NCI-H460 (cell line): Measurements from ENCODE around the gene APOBEC3B. TPM values are rescaled to one million over a fixed set of nuclear protein-coding genes. Genes with fewer than 3 reads are reported as not detected.
"Not testable (repeated sequence)": the region's sequence is repeated elsewhere in the genome, so short reads cannot be mapped to it uniquely, and the experiment has no call there.

Experiments used
- DNase-seq: peaks from one replicate; pipeline ENCODE4 v3.0.0-alpha.2; 2016; ENCODE audit warnings: low read depth; ENCODE audit errors: extremely low read depth
- total RNA-seq: library from RNA; depleted of rRNA; stranded (reverse); fragments of >200 nt; shearing (Covaris generic); gene quantifications from 2 replicates; pipeline ENCODE4 v1.2.3, GENCODE V29; 2014

Gene APOBEC3B
- total RNA-seq, 1 experiment from 2014 or later, result 5.1 TPM

GRCh38 chr22:38987171-38987895 is 5.2 kb downstream of the APOBEC3B start:
- no peak for DNase-seq

- no peak for DNase-seq
These were observed 7.3 kb downstream of the APOBEC3B start for GRCh38 chr22:38989466-38989865.

- DNase-seq, result not testable (repeated sequence)
These were observed 10.8 kb downstream of the APOBEC3B start for GRCh38 chr22:38992871-38993371.

DNA sequence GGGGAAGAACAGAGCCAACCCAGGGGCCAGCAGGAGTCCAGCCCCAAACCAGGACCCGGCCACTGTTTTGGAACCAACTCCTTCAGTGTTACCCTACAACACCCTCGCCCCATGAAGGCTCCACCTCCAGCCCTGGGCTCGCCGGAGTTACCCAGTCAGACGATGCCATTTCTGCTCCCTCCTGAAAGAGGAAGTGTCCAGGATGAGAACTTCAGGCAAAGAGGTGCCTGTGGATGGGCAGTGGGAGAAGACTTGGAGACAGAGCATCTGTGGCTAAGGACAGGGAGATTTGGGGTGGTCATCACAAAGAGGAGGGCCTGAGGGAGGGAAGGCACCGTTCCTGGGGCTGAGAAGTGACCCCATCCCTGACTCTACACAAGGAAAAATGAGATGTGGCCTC is 14.0 kb downstream of the APOBEC3B start:
- no peak for DNase-seq

- DNase-seq, result no peak
These were observed 15.4 kb downstream of the APOBEC3B start for GRCh38 chr22:38997518-38997917.

DNA sequence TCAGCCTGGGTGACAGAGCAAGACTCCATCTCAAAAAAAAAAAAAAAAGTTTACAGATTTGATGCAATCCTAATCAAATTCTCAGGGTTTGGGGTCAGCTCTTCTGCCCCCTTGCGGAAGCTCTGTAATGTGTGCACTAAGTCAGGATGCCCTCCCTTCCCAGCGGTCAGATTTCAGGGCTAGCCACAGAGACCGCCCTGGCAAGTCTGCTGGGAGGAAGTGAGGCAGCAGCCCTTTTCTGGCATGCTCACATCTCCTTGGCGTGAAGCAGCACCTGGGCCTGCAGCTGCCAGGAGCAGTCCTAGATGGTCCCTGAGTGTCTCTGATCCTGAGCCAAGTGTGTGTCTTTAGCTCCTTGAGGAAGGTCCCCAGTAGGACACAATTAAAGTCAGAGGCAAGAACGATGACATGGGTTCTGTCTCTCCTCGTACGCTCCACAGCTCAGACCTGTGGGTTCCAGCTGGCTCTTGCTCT is 21.1 kb downstream of the APOBEC3B start:
- peak; percentile 40 for DNase-seq

GRCh38 chr22:39007177-39007576 is 25.0 kb downstream of the APOBEC3B start:
- no peak for DNase-seq

GRCh38 chr22:39008271-39008850 is 26.2 kb downstream of the APOBEC3B start:
- DNase-seq, result not testable (repeated sequence)

DNA sequence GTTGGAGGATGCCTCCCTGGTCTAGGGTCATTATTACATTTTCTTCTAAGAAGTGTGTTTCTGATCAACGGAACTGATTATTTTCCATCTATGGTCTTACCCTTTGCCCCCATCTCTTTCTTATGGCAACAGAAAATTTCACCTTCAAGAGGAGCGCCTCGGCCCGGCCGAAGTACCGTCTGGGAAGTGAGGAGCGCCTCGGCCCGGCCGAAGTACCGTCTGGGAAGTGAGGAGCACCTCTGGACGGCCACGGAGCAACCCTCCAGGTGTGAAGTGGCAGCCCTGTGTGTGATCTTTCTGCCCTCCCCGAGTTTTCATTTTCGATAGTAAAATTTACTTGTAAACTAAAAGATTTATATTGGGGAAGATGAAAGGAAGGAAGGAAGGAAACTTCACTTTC is 28.8 kb downstream of the APOBEC3B start:
- no peak for DNase-seq

DNA sequence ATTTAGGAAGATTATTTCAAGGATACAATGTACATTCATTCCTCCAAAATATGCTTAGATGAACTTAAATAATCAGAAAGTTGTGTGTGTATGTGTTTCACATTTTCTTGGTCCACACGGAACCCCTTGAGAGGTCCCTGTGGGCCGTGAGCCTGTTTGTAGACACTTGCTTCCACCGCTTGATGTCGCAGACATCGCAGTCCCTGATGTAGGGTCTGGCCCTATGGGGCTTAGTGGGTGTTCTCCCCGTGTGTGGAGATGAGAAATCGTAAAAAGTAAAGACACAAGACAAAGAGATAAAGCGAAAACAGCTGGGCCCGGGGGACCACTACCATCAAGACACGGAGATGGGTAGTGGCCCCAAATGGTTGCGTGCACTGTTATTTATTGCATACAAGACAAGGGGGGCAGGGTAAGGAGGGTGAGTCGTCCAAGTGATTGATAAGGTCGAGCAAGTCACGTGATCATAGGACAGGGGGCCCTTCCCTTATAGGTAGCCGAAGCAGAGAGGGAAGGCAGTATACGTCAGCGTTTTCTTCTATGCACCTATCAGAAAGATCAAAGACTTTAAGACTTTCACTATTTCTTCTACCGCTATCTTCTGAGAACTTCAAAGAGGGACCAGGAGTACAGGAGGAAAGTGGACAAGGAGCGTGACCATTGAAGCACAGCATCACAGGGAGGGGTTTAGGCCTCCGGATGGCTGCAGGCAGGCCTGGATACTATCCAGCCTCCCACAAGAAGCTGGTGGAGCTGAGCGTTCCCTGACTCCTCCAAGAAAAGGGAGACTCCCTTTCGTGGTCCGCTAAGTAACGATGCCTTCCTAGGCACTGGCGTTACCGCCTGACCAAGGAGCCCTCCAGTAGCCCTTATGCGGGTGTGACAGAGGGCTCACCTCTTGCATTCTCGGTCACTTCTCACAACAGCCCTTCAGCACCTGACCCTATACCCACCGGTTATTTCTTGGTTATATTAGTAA is 30.7 kb downstream of the APOBEC3B start:
- no peak for DNase-seq

DNA sequence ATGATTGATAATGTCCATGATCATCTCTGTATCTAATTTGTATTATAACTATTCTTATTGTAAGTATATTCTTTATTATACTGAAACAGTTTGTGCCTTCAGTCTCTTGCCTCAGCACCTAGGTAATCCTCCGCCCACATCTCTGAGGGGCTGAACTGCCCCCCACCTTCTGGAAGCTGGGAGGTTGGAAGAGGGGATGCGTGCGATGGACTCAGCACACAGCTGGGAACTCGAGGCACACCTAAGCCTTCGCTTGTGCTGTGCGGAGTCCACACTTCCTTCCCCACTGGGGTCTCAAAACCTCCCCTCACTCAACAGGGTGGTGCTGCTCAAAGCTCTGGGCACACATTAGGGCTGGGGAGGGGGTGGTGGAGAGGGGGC is 31.4 kb downstream of the APOBEC3B start:
- DNase-seq, result not testable (repeated sequence)

GRCh38 chr22:39013942-39014722 is 32.0 kb downstream of the APOBEC3B start, which contains the start of gene APOBEC3C:
Gene APOBEC3C, plus strand, starts transcription at chr22:39014257. Its CDS starts 106 bp downstream, at chr22:39014363.
- DNase-seq, result peak; percentile 24

DNA sequence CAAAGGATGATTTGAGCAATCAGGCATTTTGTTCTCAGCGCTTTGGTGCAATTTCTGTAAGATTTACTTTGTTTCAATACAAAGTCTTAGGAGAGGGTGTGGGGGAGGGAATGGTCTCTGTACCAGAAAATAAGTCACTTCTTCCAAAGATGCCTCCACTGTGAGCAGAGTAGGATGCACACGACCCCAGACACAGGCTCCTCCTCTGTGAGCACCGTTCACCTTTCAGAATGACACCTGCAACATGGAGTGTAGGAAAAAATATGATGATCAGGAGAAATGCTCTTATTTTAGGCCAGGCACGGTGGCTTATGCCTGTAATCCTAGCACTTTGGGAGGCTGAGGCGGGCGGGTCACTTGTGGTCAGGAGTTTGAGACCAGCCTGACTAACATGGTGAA is 32.6 kb downstream of the APOBEC3B start:
- not testable (repeated sequence) for DNase-seq

- DNase-seq, result no peak
These were observed 34.4 kb downstream of the APOBEC3B start for GRCh38 chr22:39016592-39016991.

DNA sequence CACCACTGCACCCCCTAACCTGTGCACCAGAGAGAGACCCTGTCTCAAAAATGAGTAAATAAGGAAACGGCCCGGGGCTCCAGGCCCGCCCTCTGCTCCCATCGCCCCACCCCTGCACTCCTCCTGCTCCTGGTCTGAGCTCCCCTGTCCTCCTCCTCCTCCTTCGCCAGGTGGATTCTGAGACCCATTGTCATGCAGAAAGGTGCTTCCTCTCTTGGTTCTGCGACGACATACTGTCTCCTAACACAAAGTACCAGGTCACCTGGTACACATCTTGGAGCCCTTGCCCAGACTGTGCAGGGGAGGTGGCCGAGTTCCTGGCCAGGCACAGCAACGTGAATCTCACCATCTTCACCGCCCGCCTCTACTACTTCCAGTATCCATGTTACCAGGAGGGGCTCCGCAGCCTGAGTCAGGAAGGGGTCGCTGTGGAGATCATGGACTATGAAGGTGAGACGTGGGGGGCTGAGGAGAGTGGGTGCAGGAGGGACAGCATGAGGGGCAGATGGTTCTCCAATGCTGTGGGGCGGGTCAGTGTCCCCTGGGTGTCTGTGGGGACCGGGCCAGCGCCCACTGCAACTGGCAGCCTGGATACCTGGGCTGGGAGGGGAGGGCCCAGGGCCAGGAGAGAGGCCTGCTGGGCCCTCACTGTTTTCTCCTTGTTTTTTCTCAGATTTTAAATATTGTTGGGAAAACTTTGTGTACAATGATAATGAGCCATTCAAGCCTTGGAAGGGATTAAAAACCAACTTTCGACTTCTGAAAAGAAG is 35.6 kb downstream of the APOBEC3B start:
- DNase-seq, result no peak

GRCh38 chr22:39020021-39020651 is 38.0 kb downstream of the APOBEC3B start:
- not testable (repeated sequence) for DNase-seq

DNA sequence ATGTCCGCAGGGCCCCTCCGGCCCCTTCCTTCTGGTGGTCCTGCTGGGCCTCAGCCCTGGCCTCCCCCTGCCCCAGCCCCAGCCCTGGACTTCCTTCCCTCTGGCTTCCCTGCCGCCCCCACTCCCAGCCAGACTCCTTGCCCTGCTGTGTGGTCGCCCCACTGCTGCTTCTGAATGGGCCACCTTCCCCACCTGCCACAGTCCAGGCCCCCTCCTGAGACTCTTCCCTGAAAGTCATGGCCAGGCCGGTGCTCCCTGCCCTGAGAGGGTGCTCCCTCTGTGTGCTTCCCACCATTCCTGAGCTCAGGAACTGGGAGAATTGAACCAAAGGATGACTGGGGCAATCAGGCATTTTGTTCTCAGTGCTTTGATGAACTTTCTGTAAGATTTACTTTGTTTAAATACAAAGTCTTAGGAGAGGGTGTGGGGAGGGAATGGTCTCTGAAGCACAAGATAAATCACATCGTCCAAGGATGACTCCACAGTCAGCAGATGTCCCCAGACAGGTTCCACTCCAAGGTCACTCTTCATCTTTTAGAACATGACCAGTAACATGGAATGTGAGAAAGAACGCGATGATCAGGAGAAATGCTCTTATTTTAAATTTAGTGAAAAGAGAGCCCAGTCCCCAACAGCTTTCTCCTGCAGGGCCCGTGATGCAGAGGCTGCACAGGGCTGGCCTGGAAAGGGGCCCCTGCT is 39.6 kb downstream of the APOBEC3B start:
- DNase-seq, result no peak
